CD1c-positive myeloid dendritic cell (primary cell): ENCODE measurements around the gene CEACAM18.
A peak's percentile ranks its signal among the peaks of the same experiment; 100 is the strongest.
"Not testable (repeated sequence)": the region's sequence is repeated elsewhere in the genome, so short reads cannot be mapped to it uniquely, and the experiment has no call there.

ENCODE experiments used
- DNase-seq: peaks from one replicate; pipeline ENCODE4 v3.0.0-alpha.2; 2016; ENCODE audit errors: extremely low spot score

CEACAM18 gene

DNA sequence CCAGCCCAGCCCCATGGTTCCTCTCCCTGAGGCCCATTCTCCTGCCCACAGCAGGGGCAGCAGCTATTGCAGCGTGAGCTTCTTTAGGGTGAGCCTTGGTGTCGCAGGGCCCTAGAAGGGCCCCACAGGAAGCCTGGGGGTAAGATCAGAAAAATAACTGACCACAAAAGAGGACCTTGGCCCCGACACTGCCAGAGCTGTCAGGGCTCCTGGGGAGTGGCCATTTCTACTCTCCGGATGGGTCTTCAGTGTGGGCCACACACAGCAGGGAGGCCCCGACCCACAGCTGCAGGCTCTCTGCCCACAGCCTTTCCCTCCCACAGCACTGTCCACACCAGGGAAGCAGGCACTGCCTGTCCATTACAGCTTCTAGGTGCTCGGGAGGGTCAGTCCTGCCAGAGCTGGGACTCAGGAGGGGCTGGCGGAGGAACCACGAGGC lies 16.6 kb upstream of the CEACAM18 start:
- DNase-seq = peak; percentile 70

DNA sequence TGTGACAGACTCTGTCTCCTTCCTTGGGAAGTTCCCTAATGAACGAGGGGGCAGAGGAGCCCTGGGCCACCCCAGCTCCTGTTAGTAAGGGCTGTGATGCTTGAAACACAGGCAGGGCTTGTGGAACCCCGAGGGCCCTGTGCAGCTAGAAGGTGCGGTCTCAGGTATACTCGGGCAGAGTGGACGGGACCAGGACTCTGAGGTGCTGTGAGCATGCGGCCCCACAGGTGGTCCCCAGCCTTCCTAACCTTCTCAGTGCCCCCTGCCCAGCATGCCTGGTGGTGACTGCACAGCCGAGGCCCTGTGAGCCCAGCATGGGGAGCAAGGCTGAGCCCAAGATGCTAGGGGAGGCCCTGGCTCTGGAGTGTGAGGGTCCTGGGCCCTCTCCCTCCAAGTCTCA lies 16.1 kb upstream of the CEACAM18 start:
- no peak for DNase-seq

DNA sequence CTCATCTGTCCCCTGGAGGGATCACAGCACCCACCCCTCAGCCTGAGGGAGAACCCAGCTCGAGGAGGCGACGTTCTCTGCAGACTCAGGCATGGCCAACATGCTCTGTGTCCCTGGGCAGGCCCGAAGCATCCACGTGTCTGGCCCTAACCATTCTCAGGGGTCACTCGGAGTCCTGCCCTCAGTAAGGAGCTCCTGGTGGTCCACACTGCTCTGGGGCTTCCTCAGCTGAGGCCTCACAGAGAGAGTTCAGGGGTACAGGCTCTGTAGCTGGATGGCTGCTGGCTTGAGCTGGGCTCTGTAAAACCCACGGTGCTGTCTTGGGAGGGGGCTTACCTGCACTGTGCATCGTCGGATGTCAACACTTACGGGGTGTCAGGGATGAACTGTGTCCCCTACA lies 15.7 kb upstream of the CEACAM18 start:
- DNase-seq = no peak

DNA sequence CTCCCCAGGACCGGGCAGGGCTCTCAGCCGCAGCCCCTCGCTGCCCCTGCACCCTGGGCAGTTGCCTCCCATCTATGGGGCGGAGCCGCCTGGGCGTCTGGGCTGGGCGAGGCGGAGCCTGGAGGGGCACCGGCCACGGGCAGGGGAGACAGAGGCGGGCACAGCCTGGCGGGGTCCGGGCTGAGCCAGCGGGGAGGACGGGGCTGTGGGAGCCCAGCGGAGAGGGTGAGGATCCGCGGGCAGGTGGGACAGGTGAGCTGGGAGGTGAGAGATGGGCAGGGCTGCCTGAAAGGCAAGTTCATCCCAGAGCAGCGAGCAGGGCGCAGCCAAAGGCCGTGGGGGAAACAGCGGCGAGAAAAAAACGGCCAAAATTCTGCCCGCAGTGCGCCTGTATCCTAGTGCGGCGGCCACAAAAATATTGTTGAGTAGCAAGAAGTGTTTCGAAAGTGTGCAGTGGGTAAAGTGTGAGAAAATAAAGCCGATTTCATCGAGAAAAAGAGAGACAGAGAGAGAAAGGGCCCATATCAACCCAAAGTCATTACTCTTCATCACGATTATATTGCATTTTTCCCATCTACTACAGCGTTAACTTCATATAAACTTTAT lies 14.3 kb upstream of the CEACAM18 start:
- DNase-seq = not testable (repeated sequence)

DNA sequence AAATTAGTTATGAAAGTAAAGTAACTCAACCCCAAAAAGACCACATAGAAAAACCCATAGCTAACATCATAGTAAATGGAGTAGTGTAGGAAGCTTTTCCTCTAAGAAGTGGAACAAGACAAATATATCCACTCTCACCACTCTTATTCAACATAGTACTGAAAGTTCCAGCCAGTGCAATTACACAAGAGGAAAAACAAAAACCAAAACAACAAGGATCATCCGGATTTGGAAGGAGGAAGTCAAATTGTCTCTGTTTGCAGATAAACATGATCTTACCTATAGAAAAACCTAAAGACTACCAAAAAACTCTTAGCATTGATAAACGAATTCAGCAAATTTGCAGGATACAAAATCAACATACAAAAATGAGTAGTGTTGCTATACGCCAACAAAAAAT lies 11.6 kb upstream of the CEACAM18 start:
- DNase-seq = peak; percentile 38

DNA sequence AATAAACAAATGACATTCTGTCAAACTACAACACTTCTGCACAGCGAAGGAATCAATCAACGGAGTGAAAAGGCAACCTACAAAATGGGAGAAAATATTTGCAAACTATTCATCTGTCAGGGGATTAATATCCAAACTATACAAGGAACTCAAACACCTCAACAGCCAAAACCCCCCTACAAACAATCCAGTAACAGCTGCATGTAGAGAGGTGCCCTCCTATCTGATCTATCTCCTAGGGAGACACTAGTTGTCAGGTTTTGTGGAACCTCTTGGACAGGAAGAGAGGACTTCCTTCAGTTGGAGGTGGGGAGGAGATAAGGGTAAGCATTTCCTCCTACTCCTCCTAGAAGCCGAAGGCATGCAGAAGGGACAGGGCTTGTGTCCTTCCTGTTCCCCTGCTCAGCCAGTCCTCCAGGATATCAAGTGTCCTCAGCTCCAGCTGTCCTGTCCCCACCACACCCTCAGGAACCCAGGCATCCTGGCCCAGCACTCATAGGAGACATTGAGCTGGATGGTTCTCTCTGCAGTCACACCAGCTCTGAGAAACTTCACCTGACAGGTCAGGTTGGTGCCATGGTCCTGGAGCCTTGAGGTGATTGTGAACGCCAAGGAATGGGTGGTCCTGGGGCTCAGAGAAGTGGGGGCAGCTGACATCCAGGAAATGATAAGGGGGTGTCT lies 10.3 kb upstream of the CEACAM18 start:
- peak; percentile 37 for DNase-seq

DNA sequence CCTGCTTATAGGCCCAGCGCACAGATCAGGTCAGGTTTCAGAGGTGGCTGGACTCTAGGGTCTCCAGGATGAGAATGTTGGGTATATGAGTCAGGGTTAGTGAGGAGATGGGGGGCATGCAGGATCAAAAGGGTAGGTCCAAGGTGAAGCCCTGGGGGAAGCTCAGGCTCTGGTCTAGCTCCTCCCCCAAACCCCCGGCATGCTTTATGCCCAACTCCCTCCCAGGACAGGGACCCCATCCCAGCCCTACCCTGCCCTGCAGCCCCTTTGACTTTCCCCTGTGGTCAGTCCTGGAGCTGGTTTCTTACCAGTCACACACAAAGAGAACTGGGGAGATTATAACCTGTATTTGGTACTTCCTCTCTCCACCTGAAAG lies 9.8 kb upstream of the CEACAM18 start:
- DNase-seq = no peak

DNA sequence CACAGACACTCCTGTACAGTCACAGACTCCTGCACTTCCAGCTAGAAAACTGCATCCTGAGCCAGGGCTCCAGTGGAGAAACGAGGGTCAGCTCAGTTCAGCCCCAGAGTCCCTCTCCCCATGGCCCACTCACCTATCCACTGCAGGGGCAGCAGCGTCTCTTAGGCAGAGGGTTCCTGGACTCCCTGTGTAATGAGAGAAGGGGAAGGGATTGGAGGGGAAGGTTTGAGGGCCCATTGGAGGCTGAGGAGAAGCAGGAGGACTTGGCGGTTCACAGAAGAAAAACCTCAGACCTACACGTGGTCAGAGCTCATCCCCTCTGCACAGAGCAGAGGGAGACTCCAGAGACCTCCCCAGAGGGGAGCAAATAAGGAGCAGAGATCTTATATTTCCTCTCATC lies 9.2 kb upstream of the CEACAM18 start:
- DNase-seq = no peak

DNA sequence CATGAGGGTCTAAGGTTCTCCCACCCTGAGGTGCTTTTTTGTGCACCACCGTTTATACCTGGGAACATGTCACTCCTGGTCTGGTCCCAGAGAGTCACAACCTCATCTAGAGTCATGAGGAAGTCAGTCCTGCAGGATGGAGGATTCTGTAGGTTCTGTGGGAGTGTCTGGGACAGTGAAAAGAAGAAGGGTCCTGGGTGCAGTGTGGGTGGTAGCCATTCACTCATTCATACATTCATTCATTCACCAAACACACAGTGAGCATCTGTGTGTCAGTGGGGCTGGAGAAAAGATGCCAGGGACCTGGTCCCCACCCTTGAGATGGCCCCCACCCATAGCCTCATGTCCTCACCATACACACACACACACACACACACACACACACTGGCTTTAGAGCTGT lies 8.7 kb upstream of the CEACAM18 start:
- DNase-seq = no peak

DNA sequence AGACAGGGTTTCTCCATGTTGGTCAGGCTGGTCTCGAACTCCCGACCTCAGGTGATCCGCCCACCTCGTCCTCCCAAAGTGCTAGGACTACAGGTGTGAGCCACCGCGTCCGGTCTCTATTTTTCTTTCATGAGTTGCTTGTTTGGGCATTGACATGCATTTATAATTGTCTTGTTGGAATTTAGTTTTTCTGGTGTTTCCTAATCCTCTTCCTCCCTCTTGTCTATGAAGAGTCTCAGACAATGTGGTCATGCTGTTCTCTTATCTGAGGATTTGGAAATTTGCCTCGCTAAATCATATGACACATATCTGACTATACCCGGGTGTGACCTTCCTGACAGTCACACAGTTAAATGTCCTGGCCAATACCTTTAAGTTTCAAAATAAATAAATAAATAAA lies 7.4 kb upstream of the CEACAM18 start:
- DNase-seq = peak; percentile 28

DNA sequence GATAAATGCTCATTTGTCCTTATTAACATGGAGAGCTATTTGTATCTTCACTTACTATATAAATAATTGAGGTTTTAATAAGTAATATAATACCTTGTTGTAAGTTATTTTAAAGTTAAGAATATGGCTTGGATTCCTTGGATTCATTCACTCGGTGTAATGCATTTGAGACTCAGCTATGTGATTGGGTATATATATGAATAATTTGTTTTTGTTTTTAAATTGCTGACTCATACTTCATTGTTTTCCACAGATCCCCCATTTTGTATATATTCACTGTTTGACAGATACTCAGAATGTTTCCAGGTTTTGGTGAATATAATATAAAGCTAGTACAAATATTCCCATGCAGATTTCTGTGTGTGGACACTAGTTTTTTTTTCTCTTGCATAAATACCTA lies 6.8 kb upstream of the CEACAM18 start:
- no peak for DNase-seq

DNA sequence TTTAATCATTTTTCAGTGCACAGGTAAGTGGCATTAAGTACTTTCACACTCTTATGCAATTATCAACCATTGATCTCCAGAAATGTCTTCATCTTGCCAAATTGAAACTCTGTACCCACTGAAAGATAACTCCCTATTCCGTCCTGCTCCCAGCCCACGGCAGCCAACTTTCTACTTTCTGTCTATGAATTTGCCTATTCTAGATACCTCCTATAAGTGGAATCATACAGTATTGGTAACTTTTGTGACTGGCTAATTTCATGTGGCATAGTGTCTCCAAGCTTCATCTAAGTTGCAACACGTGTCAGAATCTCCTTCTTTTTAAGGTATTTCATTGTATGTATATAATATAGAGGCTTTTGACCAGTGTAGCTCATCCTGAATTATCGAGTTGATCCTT lies 5.7 kb upstream of the CEACAM18 start:
- no peak for DNase-seq

DNA sequence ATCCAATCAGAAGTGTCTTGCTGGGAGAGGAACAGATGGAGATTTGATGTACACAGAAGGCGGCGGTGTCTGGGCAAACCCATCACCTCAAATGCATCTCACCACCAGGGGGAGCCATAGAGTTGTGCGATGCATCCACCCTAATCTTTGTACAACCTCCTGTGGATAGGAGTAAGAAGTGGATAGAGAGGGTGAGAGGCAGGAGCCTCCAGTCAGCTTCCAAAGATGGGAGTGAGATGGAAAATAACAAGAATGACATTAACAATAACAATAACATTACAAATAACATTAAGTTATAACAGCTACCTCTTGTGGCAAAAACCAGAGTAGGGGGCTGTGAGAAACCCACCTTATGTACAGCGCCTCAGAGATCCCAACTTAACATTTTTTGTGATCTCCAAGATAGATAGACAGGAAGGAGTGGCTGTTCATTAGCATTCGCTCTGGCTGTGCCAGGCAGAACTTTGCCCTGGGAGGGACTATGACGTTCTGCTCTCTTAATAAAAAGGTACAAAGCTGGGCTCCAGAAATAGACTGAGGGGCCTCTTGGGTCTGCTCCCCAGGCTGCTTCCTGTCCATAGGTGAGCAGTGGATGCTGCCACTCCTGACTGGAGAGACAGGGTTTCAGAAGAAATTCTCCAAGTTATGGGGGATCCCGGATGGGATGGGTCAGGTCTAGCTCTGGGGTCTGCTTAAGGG lies 5.2 kb upstream of the CEACAM18 start:
- DNase-seq = peak; percentile 87

DNA sequence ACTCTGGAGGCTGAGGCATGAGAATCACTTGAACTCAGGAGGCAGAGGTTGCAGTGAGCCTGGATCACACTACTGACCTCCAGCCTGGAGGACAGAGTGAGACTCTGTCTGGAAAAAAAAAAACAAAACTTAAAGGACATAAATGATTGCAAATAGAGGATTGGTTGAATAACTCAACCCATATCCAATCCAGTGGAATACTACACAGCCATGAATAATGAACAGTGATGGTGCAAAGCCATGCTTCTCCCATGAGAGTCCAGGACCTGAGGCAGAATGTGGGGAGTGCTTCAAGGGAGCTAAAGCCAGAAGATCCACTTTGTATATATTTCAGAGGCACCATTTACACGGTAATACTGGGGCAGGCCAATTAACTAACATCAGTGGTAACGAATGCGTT lies 2.2 kb upstream of the CEACAM18 start:
- no peak for DNase-seq

DNA sequence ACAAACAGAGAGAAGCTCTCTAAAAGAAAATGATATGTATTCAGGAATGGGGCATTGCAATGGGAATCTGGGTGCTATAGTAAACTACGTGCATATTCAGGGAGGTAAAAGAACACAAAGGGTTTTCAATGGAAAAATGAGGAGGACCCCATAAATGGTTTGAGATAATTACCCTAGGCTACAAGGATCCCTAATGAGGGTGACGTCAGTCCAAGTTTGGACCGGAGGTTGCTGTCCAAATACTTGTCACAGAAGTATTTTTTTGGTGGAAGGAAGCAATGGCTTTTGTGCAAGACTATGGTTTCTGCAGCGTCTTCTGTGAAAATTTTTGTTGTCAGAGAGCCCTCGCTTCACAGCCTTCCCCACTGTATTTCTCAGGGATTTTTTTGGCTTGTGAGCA lies 995 bp upstream of the CEACAM18 start:
- DNase-seq = no peak

DNA sequence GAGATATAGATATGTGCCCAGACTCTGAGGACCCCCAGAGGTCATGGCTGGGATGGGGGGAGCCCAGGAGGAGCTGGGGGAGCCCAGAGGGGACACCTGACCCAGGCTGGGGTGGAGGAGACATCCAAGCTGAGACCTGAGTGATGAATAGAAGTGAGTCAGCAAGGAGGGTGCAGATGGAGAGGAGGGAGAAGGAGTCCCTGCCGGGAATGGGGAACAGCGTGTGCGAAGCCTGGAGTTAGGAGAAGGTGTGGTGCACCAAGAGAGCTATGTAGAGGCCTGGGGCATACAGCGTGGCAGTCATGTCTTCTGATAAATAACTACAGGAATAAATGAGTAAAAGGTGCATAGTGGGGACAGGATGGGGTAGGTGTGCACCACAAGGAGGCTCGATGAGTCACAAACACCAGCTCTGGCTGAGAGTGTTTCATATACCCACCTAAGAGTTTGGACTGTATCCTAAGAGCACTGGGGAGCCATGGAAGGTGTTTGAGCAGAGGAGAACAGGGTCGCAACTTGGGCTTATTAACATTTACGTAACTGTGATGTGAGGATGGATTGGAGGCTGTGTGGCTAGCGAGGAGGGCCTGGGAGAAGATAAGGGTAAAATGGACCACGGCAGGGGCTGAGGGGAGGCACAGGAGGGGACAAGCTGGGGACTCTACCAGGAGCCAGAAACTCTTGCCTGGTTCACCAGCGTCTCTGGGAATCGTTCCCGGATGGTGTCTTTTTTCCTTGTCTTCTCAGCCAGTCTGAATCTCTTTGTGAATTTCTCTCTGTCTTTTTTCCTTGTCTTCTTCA lies 1.4 kb downstream of the CEACAM18 start:
- DNase-seq = no peak

DNA sequence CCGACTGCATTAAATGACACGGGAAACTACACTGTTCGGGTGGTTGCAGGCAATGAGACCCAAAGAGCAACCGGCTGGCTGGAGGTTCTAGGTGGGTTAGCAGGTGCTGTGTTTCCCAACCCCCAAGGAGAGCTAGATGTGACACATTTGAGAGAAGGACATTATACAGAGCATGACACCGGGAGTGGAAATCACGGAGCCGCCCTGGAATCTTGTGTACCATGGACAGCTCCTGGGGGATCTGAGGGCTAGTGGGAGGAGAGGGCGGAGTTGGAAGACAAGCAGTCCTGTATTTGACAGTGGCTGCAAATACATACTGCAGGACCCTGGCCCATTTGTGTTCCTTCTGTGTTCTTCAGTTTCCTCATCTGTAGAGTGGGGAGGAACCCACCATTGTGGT lies 2.3 kb downstream of the CEACAM18 start:
- peak; percentile 37 for DNase-seq

DNA sequence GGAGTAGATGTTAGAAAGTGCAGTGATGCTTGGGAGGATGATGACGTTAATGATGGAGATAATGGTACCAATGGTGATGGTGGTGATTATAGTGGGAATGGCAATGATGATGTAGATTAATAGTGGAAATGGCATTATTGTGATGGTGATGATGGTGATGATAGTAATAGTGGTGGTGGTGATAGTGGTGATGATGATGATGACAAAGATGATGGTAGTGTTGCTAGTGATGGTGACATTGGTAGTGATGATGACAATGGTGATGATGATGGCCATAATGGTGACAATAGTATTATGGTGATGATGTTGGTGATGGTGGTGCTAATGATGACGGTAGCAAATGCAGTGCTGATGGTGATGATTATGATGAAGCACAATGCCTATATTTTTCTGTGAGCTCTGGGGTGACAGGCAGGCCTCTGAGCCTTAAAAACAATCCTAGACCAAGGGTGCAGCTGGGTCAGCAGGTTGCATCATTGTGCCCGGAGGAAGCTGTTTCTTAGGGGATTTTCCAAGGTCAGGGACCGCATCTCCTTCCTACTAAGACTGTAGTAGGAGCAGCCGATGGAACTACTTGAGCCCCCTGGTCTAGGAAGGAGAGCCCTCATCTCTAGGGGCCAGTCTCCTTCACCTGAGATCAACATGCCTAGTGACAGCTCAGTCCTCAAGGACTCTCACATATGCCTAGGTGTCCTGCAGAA lies 7.8 kb downstream of the CEACAM18 start:
- no peak for DNase-seq

DNA sequence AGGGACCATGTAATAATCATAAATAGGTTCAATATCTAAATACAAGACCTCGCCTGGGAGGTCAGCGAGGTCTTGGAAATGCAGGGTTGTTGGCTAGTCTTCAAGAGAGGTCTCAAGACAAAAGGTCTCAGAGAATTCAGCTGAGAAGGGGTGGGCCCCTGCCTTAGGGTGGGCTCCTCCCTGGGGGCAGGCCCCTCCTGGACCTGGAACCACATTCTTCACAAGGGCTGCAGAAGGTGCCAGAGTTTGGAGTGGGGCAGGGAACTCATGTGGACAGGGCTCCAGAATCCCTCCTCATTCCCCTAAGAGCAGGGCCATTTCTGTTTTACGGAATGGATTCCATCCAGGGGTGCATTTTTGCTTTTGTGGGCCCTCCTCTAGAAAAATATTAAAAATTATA lies 10.2 kb downstream of the CEACAM18 start:
- no peak for DNase-seq

DNA sequence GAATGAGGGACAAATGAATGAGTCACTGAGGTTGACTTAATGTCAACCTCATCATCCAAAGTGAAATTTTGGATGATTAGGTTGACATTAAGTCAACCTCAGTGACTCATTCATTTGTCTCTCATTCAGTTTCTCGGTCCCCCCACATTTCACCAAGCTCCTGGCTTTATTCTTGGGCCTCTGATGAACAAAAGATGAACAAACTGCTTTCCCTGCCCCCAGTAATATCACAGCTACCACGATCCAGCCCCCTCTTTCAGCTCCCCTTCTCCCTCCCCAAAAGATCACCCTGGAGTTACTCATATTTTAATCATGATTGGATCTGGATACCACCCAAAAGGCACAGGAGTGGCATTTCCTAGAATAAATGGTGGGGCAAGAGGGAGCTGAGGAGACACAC lies 10.8 kb downstream of the CEACAM18 start:
- DNase-seq = no peak

DNA sequence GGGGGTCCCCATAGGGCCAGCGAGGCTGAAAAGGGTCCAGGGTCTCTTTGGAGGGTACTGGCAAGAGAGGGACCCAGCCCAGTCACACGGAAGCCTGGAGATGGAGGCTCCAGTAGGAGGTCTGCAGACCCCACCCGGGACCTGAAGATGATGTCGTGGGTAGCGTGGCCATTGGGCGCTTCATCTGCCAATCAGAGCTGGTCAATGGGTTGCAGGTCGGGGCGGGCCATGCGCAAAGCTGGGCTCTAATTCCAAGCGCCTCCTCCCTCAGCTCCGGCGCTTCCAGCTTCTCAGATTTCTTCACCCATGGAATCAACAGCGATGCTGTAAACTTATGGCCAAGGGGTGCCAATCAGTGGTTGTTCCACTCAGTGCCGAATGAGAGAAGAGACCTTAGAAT lies 12.3 kb downstream of the CEACAM18 start:
- no peak for DNase-seq

DNA sequence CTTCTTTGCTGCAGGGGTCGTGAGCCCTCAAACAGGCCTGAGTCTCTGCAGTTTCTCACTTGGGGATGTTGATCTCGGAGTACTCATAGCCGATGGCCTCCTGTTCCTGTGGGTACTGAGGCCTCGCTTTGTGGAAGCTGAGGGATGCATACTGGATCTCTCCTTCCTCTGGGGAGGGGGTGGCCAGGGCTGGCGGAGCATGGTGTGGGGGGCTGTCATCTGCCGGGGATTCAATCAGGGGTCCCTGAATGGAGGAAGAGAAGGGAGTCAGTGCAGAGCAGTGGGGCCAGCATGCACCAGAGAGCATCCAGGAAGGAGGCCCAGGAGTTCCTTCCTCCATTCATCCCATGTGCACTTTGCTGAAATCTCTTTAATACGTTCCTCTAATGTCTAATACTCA lies 13.2 kb downstream of the CEACAM18 start:
- no peak for DNase-seq
